Lung (tissue), 12 donors: ENCODE data around the gene CTCF. TPM values are rescaled to one million over a fixed set of nuclear protein-coding genes. Genes with fewer than 3 reads are reported as not detected.

Experiments
- ATAC-seq: fragments of 200-7000 bp; cut with Tn5 transposase; one replicate; pipeline ENCODE4 v1.9.1; 2020; ENCODE audit warnings: moderate number of reproducible peaks; ENCODE audit not compliant: insufficient read depth, low FRiP score
- DNase-seq, 3 donors: peaks; one replicate each; pipeline ENCODE4 v3.0.0-alpha.2; 2013 to 2017
- H3K27ac ChIP-seq, 2 donors: one replicate each; pipeline ENCODE4 v1.5.1; 2013; ENCODE audit warnings: mild to moderate bottlenecking in 2 of 2, moderate library complexity in 2 of 2, control low read depth in 1 of 2, inconsistent platforms in 1 of 2, low read depth in 1 of 2, low read length in 1 of 2
- H3K27me3 ChIP-seq, 3 donors: one replicate each; pipeline ENCODE4 v1.5.1; 2013; ENCODE audit warnings: low read length in 2 of 3; ENCODE audit not compliant: control insufficient read depth in 3 of 3, insufficient read depth in 3 of 3
- H3K36me3 ChIP-seq, 4 donors: one replicate each; pipeline ENCODE4 v1.5.1; 2013; ENCODE audit warnings: low read length in 4 of 4, mild to moderate bottlenecking in 1 of 4, moderate library complexity in 1 of 4; ENCODE audit not compliant: control insufficient read depth in 4 of 4, insufficient read depth in 4 of 4
- H3K4me1 ChIP-seq, 5 donors: one replicate each; pipeline ENCODE4 v1.5.1; 2013; ENCODE audit warnings: low read length in 5 of 5, mild to moderate bottlenecking in 2 of 5, moderate library complexity in 1 of 5; ENCODE audit not compliant: control insufficient read depth in 5 of 5, insufficient read depth in 5 of 5
- H3K4me3 ChIP-seq: one replicate; pipeline ENCODE4 v1.5.1; 2013; ENCODE audit warnings: mild to moderate bottlenecking, control low read depth, moderate library complexity
- H3K9ac ChIP-seq, 2 donors: one replicate each; pipeline ENCODE4 v1.5.1; 2013; ENCODE audit warnings: low read length in 2 of 2, control low read depth in 1 of 2; ENCODE audit not compliant: insufficient read depth in 1 of 2
- H3K9me3 ChIP-seq, 4 donors: one replicate each; pipeline ENCODE4 v1.5.1; 2013; ENCODE audit warnings: low read length in 3 of 4, mild to moderate bottlenecking in 1 of 4, moderate library complexity in 1 of 4; ENCODE audit not compliant: control insufficient read depth in 4 of 4, insufficient read depth in 3 of 4
- CTCF ChIP-seq: IDR thresholded peaks from 2 replicates; pipeline ENCODE4 v1.5.1; 2012; ENCODE audit warnings: mild to moderate bottlenecking; ENCODE audit errors: control extremely low read depth, extremely low read depth
- WGBS, 2 donors: extraction: QIAGEN DNeasy Blood & Tissue Kit; methylation state at CpG; one replicate each; pipeline ENCODE4 v1.1.7; 2013; 5-methylcytosine and 5-hydroxymethylcytosine counted together
- polyA plus RNA-seq, 2 donors: library from polyadenylated mRNA; stranded (reverse); fragments of 200-250 nt; gene quantifications; one replicate each; pipeline ENCODE4 v1.2.1, GENCODE V29; 2013
- total RNA-seq, 2 donors: library from RNA; depleted of rRNA in 1 of 2; stranded (reverse); fragments of >200 nt in 1 of 2; gene quantifications; one replicate each; pipeline ENCODE4 v1.2.1, GENCODE V29; 2014 to 2021
- donor health status: control.
- donor health status: control.
- donor health status: Bipolar disorder and iron deficiency.
- donor health status: healthy.
- donor health status: DM: yes; HTN: yes; CAD: no.

CTCF gene
- total and polyA plus RNA-seq, 4 donors = 16.7 to 54.2 (median 23.3) TPM

GRCh38 chr16:67669499-67670101 lies 107.3 kb downstream of the CTCF start:
- no peak for DNase-seq
- Histone ChIP-seq H3K9ac (no peak overlapping the region), H3K27me3 (no peaks in the 10 kb centered on the region), H3K27ac (no peak overlapping the region), H3K9me3 (no peaks in the 10 kb centered on the region), H3K36me3 (no peaks in the 10 kb centered on the region), H3K4me1 (peaks cover 0 to 41% (median 19%) of the 10 kb centered on the region in 5 donors), H3K4me3 (no peak overlapping the region)
- ATAC-seq = no peak
- no peak for TF ChIP-seq CTCF
- WGBS, 2 donors = 92 to 94% methylated on average over 10 of the region's 10 CpGs

GRCh38 chr16:67672306-67672705 lies 110.0 kb downstream of the CTCF start:
- Histone ChIP-seq H3K9me3 (no peaks in the 10 kb centered on the region), H3K27ac (peak overlapping the region in 1 of 2 donors; percentile 3), H3K27me3 (no peaks in the 10 kb centered on the region), H3K4me1 (peaks cover 0 to 31% (median 16%) of the 10 kb centered on the region in 5 donors), H3K36me3 (peaks cover 0 to 4% (median 1%) of the 10 kb centered on the region in 4 donors), H3K9ac (no peak overlapping the region), H3K4me3 (no peak overlapping the region)
- DNase-seq (no peak), ATAC-seq (no peak)
- 28 to 41% methylated on average over 4 of the region's 4 CpGs for WGBS, 2 donors
- no peak for TF ChIP-seq CTCF

GRCh38 chr16:67672739-67673662 lies 110.7 kb downstream of the CTCF start:
- 43 to 44% methylated on average over 13 of the region's 13 CpGs for WGBS, 2 donors
- Histone ChIP-seq H3K4me1 (peaks cover 0 to 24% (median 17%) of the 10 kb centered on the region in 5 donors), H3K9me3 (no peaks in the 10 kb centered on the region), H3K9ac (no peak overlapping the region), H3K36me3 (peaks cover 0 to 8% (median 1%) of the 10 kb centered on the region in 4 donors), H3K27me3 (no peaks in the 10 kb centered on the region), H3K4me3 (no peak overlapping the region), H3K27ac (peak overlapping the region; percentile 1 to 85)
- TF ChIP-seq CTCF = peak; percentile 58
- peak; percentile 68 for ATAC-seq
- DNase-seq = peak; percentile 62 to 68 (median 68)
